Dermis blood vessel endothelial cell (primary cell): Measurements from ENCODE around the gene ZBTB17. TPM values are rescaled to one million over a fixed set of nuclear protein-coding genes. Genes with fewer than 3 reads are reported as not detected.
A peak's percentile ranks its signal among the peaks of the same experiment; 100 is the strongest.
"Not testable (repeated sequence)": the region's sequence is repeated elsewhere in the genome, so short reads cannot be mapped to it uniquely, and the experiment has no call there.

Experiments used
- DNase-seq: peaks from one replicate; pipeline ENCODE4 v3.0.0; 2010
- total RNA-seq: library from RNA; depleted of rRNA; stranded (reverse); fragments of >200 nt; gene quantifications from 2 replicates; pipeline ENCODE4 v1.2.3, GENCODE V29; 2014

The ZBTB17 gene
- total RNA-seq, 1 donor from 2014 or later, result 49.7 TPM

DNA sequence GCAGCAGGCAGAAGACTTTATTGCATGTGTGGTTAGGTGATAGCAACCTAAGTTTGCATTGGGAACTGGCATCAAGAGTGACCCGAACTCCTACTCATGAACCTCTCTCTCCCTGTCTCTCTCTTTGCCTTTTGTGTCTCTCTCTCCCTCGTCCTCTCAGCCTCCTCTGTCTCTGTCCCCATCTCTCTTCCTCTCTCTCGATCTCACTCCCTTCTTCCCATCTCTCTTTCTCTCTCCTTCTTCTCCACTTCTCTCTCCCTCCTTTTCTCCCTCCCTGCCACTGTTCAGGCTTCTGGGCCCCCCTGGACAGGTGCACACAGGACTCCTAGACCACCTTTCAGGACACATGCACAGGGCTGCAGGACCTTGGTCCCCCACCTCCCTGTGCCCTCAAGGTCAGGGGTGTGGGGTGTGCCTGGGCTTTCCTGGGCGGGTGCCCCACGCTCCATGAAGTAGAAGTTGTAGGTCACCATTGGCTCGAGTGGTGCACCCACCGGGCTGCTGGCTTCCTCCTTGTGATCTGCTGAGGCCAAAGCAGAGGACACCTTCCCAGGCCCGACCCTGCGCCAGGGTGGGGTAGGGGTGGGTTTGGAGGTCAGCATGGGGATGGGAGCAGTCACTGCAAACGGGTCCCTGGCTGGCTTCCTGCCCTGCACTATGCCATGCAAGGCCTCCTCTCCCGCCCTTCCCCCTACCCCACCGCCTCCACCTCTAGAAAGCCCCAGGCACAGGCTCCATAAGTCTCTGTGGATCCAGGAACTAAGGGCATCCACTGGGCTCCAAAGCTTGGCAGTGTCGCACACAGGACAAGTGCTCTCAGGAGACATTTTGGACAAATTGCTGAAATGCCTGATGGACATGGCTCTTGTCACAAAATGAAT, 13.2 kb upstream of the ZBTB17 start:
- no peak for DNase-seq

DNA sequence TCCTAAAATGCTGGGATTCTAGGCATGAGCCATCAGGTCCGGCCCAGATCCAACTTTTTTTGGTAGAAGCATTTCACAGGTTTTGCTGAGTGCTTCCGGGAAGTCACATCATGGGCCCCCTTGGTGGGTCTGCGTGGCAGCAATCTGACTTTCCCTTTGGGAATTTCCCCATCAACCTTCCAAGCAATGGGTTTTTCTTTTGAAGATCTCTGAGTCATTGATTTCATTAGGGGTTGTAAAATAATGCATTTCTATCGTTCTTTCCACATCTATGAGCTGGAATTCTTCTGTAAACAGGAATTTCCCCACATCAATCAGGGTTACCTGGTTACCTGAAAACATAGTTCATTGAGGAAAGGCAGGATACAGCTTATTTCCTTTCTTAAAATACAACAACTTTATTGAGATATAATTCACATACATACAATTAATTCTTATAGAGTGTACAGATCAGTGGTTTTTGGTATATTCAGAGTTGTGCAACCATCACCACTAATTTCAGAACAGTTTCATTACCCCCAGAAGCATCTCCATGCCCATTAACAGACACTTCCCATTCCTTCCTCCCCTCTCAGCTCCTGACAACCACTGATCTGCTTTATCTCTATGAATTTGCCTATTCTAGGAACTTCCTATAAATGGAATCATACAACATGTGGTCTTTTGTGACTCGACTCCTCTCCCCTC, 9.9 kb upstream of the ZBTB17 start:
- DNase-seq, result peak; percentile 52

DNA sequence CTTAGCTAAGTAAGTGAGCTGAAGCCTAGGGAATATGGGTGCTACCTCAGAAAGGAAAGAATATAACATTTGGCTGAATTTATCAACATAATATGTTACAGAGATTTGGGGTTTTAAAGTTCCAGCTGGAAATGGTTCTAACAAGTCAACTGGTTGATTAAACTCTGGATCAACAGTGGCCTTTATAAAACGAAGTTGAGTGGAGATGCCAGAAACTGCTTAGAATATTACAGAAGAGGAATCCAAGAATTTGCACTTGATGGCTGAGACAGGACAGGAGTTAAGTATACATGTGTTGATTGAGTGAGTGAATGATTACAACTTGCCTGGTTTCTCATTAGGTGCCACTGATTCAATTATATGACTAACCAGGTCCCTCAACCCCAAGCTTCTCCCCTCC, 7.4 kb upstream of the ZBTB17 start:
- no peak for DNase-seq

DNA sequence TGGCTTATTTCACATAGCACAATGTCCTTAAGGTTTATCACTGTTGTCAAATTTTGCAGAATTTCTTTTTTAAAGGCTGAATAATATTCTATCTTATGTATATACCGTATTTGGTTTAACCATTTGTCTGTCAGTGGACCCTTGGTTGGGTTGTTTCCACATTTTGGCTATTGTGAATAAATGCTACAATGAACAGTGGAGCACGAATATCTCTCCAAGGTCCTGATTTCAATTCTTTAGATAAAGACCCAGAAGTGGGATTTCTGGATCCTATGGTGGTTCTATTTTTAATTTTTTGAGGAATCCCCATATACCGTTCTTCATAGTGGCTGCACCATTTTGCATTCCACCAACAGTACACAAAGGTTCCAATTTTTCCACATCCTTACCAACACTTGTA, 5.8 kb upstream of the ZBTB17 start:
- DNase-seq, result no peak

DNA sequence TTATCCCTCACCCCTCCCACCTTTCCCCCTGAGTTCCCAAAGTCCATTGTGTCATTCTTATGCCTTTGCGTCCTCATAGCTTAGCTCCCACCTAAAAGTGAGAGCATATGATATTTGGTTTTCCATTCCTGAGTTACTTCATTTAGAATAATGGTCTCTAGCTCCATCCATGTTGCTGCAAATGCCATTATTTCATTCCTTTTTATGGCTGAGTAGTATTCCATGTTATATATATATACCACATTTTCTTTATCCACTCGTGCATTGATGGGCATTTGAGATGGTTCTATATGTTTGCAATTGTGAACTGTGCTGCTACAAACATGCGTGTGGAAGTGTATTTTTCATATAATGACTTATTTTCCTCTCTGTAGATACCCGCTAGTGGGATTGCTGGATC, 2.0 kb upstream of the ZBTB17 start:
- not testable (repeated sequence) for DNase-seq

DNA sequence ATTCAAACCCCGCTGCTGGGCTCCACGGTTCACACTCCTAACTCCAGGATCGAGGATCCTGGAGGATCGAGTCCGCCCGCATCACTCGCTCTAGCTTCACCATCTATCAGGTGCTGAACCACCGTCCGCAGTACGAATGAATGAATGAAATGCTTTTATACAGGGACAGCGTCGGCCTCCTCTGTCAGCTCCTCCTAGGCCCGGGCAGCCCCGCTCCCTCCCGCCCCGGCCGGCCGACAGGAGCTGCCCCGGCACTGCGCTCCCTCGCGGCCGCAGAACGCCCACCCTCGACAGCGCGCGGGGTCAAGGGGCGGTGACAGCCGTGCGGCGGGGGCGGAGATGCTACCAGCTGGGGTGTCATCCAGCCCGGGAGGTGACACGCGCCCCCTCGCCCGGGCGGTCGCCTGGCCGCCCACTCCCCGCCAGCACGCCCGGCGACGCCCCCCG, 520 bp downstream of the ZBTB17 start:
- peak; percentile 72 for DNase-seq

DNA sequence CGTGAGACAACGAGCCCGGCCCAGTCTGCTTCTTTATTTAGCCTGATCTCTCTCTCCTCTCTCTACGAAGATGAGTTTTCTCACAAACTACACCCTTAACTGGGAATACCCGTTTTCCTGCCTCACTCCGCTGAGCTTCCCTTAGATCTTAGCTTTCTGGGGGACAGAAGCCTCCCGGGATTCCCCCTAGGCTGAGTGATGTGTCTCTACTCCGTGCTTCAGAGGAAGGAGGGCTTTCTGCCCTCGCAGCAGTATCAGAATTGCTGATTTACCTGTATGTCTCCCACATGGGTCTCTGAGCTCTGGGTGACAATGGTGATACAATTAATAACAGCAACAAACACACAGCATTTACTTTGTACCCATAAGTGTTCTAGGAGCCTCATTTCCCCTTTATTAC, 1.0 kb downstream of the ZBTB17 start:
- no peak for DNase-seq

DNA sequence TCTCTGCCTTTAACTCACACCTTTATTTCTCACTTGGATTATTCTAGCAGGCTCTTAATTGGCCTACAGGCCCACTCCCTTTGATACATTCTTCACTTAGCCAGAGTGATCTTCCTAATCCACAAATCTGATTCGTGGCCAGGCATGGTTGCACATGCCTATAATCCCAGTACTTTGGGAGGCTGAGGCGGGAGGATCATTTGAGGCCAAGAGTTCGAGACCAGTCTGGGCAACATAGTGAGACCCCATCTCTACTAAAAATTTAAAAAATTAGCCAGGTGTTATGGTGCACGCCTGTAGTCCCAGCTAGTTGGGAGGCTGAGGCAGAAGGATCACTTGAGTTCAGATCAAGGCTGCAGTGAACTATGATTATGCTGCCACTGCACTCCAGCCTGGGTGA, 2.1 kb downstream of the ZBTB17 start:
- DNase-seq, result no peak

DNA sequence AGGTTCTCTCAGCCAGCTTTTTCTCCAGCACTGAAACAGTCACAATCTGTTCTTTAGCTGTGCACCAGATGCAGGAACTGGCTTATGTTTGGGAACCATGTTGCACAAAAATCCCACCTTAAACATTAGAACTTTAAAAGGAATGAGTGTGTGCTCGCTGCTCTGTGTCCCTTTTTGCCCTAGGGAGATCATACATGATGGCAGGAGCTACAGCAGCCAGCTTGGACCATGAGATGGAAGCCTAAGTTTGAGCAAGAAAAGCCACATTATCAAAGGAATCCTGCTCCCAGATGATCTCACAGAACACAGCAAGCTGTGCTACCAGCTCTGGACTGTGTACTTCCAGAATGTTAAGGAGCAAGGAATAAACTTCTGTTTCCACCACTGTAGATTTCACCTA, 3.5 kb downstream of the ZBTB17 start:
- no peak for DNase-seq

DNA sequence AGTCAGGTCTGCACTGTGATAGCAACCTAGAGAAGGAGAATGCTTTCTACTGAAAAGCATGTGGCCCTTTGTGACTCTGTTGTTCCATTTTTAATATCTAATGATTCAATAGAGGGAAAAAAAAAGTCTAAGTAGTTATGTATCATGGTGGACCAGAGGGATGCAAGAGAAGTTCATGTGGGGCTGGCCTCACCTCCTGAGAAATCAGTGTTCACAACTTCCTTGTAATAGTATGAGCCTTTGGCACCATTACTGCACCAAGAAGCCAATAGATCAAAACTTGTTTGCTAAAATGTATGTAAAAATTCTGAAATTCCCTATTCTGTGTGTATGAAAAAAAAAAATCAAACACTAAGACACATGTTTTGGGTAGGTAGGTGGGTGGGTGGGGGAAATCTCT, 5.0 kb downstream of the ZBTB17 start:
- DNase-seq, result no peak

DNA sequence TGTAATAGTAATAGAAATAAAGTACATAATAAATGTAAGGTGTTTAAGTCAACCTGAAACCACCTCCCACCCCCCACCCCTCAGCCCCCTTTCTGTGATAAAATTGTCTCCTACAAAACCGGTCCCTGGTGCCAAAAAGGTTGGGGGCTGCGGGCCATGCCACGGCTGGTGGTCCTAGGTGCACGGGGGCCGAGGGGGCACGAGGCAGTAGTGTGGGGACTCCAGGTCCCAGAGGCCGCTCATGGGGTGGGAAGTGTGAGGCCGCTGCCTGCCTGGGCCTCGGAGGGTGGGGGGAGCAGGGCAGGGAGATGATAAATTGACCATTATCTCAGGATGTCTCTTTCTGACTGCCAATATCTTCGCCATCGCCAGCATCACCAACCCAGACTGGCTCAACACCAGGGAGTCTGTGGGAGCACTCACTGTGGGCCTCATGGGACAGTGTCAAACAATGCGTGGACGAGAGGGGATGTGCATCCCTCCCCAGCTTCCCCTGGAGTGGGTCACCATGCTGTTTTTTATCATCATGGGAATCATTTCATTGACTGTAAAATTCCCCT, 6.5 kb downstream of the ZBTB17 start:
- no peak for DNase-seq

DNA sequence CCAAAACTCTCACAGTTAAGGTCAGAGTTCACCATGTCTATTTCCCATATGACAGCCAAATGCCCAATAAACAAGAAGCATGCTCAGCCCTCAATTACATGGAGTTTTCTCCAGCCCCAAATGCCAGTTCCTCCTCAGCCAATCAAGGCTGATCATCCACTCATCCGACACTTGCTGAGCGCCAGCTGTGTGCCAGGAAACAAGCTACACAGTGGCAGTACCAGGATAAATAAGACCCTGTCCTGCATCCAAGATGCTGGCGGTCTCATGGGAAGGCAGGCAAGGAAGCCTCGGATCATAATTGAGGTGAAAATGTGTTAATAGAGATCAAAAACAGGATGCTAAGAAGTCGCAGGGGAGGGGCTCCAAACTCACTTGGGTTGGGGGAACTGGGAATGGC, 7.7 kb downstream of the ZBTB17 start:
- no peak for DNase-seq

DNA sequence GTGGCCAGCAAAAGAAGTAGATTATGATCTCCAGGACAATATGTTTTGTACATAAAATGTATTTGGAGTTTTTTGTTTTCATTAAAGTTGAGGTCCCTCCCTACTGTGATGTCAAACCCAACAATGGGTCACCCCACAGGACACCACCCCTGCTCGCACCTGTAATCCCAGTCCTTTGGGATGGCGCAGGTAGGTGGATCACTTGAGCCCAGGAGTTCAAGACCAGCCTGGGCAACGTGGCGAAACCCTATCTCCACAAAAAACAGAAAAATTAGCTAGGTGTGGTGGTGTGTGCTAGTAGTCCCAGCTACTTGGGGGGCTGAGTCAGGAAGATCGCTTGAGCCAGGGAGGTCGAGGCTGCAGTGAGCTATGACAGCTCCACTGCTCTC, 9.0 kb downstream of the ZBTB17 start:
- DNase-seq, result no peak

DNA sequence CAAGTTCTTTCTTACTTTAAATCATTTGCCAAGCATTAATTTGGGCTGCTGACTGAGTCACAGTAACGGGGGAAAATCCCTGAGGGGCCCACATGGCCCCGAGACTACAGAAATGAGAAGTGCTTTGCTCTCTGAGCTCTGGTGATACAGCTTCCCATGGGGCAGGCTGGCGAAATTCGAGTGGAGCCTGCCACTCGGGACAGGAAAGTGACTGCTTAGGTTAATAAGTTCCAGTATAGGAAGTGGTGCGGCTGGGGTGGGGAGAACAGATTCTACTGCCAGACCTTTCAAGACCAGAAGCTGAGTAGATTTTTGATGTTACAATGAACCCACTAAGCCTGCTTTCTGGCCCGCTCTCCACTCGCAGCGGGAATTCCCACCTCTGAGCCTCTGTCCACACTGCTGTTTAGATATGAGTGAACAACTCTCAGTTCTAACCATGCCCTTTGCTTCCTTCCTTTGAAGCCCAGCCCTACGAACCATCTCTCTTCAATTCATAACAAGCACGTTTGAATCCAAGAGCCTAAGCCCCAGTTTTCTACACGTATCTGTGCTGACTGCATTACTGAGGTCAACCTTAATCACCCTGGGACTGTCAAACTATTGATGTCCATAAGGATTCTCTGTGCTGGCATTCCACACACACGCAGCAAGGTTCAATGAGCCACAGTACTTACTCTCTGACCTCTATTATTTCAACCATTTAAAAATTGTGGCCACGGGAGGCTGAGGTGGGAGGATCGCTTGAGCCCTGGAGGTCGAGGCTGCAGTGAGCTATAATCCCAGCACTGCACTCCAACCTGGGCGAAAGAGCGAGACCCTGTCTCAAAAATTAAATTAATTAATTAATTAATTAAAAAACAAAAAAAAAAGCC, 9.6 kb downstream of the ZBTB17 start:
- DNase-seq, result peak; percentile 55

DNA sequence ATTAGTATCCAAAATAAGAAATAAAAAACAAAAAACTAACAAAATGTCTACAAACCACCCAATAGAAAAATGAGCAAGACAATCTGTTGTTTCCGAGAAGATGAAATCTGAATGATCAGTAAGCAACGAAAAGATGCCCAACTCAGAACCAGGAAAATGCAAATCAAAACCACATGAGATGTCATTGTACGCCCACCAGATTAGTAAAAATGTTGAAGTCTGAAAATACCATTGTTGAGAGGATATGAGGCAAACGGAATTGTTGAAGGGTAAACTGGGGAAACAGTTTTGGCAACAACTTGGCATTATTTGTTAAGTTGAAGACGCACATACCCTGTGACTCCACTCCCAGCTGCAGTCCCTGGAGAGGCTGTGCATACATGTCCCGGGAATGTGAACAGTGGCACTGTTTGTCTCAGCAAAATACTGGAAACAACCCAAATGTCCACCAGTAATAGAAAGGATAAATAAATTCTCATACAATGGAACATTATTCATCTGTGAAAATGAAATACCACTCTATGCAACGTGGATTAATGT, 10.6 kb downstream of the ZBTB17 start:
- peak; percentile 86 for DNase-seq

DNA sequence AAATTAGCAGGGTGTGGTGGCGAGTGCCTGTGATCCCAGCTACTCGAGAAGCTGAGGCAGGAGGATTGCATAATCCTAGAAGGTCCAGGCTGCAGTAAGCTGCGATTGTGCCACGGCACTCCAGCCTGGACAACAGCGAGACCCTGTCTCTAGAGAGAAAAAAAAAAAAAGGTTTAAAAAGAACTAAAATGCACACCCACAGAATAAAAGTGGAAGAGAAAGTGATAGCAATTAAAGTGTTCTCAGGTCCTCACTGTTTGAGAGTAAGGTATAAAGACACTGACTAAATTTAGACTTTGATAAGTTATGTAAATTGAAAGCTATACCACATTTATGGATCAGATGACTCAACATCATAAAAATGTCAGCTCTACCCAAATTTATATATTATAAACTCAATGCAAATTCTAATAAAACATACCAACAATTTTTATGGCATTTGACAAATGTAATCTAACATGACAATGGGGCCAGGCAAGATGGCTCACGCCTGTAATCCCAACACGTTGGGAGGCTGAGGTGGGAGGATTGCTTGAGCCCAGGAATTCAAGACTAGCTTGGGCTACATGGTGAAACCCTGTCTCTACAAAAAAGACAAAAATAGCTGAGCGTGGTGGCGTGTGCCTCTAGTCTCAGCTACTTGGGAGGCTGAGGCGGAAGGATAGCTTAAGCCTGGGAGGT, 11.8 kb downstream of the ZBTB17 start:
- DNase-seq, result no peak

DNA sequence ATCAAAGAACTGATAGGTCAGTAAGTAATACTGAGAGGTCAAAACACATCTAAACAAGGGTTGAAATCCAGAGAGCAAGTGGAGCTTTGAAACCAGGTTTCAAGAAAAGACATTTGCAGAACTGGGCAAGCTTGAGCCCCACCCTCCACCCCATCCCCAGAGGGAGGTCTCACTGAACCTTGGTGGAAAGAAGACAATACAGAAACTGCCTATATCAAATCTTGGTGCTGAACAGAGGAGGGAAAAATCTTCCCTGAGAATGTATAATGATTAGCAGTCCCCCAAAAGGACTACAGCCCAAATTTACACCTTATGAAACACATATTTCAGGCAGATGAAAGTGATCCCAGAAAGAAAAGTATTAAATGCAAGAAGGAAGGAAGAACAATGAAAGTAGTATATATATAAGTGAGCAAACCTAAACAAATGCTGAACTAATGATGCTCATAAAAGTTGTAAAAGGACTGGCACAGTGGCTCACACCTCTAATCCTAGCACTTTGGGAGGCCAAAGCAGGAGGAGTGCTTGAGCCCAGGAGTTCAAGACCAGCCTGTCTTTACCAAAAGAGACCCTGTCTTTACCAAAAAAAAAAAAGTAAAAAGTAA, 12.4 kb downstream of the ZBTB17 start:
- no peak for DNase-seq

DNA sequence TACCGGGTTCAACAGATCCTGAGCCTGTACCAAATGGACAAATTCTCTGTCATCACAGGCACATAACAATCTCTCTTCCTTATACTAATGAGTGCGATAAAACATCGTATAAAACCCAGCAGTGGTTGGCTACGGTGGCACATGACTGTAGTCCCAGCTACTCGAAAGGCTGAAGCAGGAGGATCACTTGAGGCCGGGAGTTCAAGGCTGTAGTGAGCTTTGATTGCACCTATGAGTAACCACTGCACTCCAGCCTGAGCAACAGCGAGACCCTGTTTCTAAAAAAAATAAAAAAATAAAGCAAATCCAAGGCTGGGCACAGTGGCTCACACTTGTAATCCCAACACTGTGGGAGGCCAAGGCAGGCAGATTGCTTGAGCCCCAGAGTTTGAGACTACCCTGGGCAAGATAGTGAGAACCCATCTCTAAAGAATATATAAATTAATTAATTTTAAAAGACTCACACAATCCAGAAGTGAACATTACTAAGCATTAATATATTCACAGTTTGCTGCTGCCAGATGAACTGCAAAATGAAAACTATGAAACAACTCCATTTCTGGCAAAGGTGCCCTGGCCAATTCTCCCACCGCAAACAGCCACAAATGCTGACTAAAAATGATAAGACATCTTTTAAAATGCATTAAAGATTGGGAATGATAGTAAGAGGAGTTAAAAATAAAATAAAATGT, 13.1 kb downstream of the ZBTB17 start:
- no peak for DNase-seq

DNA sequence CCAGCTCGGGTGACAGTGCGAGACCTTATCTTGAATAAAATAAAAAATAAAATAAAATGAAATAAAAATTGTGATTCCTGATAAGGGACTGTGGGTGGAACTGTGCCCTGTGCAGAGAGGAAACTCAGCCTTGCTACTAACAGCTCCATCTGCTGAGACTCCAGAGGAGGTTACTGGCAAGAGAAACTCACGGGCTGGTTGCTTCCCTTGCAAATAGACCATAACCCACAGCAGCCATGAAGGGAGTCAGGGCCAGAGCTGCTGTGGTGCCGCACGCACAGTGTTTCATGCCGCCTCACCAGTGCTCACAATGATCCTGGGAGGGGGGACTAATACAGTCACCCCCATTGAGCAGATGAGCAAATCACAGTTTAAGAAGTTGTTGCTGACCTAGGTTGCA, 13.7 kb downstream of the ZBTB17 start:
- no peak for DNase-seq

DNA sequence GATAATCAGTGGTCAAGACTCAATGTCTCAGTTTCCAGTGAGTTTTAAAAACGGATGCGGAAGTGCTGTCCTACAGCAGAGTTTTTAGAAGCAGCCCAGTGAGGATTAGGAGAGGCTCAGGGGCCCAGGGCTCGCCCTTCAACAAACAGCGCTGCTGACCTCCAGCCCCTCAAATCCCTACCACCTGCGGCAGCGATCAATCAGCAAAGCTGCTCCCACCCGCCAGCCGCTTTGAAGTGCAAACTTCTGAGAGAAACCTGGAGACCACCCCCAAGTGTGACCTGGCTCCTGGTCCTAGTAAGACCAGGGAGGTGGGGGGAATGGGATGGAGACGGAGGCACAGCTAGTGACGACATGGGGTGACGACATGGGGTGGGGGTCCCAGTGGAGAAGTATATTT, 14.4 kb downstream of the ZBTB17 start:
- no peak for DNase-seq

DNA sequence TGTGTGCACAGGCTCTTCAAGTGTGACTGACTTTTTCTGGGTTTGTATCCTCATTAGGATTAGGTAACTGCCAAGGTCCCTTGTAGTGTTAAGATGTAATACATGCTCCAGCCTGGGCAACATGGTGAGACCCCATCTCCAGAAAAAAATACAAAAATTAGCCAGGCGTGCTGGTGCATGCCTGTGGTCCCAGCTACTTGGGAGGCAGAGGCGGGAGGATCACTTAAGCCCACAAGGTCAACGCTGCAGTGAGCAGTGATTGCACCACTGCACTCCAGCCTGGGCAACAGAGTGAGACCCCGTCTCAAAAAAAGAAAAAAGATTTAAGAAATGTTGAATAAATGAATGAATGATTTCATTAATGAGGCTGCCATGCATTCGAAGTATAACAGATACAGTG, 15.1 kb downstream of the ZBTB17 start:
- DNase-seq, result no peak
